NT2/D1 (cell line): ENCODE data around the gene MALRD1.

Experiments
- SUZ12 ChIP-seq: IDR thresholded peaks from 2 replicates; pipeline ENCODE4 v1.6.1; 2011; ENCODE audit not compliant: insufficient read length, insufficient read depth; ENCODE audit errors: extremely low read depth
- YY1 ChIP-seq: IDR thresholded peaks from 2 replicates; pipeline ENCODE4 v1.6.1; 2011; ENCODE audit not compliant: insufficient read length, insufficient read depth
- ZNF274 ChIP-seq: IDR thresholded peaks from 2 replicates; pipeline ENCODE4 v1.6.1; 2011; ENCODE audit warnings: mild to moderate bottlenecking, low read depth, low read length

GRCh38 chr10:19325581-19325980 lies 277.0 kb downstream of the MALRD1 start:
- TF ChIP-seq SUZ12, result no peak
- no peak for TF ChIP-seq ZNF274
- no peak for TF ChIP-seq YY1
